Effector CD8-positive, alpha-beta T cell (primary cell): Measurements from ENCODE around the gene TMEM212.

ENCODE experiments used
- DNase-seq: peaks from one replicate; lab custom pipeline; 2025; lab: John Stamatoyannopoulos, UW
- total RNA-seq, 4 experiments: gene quantifications; one replicate each; lab custom pipeline; 2026; lab: John Stamatoyannopoulos, UW

The TMEM212 gene
- 0 to 0.18 (median 0) reads per million in 4 experiments for total RNA-seq

DNA sequence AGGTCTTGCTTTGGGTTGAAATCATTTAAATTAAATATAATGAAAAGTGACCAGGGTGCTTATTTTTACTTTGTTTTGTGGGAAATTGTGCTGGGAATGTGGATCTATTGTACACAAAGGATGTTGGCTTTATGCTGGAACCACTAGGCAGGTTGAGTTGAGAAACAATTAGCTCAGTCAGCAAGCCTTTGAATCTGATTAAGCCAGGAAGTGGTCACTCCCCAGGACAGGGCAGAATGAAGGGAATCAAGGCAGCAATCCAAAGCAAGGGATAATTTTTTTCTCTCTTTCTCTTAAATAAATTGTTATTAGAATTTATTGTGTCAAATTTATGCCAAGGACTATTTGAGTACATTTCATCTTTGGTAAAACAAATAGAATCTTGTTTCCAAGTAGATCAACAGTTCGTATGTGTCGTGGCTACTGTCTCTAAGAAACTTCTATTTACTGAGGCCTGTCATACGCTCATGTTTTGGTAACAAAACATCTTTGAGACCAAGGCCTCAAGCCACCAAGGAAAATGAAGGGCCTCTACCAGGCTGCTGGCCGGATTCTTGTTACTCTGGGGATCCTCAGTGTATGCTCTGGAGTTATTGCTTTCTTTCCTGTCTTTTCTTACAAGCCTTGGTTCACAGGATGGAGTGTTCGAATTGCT, at the start of gene TMEM212:
TSS of gene TMEM212 (plus strand) at position 486 of the 655 bp plus-strand sequence. CDS start at position 521, 35 bp downstream.
- no peak for DNase-seq

DNA sequence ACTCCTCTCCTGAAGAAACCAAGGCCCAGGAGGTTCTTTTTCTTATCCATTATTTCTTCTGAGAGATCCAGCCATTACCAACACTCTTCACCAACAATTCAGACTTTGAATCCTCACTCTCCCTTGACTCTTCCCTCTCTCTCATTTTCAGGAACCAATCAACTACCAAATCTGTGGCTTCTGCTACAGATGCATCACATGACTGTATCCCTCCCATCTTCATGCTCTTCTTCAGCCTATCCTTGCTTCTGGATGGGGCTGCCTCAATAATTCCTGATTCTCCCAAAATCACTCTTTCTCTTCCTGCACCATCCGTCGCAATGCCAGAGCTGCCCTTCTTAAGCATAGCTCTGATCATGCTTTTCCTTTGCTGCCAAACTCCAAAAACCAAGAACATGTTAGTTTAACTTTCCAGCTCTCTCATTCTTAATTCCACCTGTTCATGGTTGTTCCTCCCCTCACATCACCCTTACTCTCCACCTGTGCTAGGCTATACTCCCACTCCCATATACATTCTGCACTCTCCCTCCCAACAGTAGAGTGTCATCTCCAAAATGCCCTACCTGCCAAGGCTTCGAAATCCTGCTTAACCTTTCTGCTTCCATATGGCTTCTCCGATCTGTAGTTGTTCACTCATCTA, 46.4 kb upstream of the TMEM212 start:
- no peak for DNase-seq

DNA sequence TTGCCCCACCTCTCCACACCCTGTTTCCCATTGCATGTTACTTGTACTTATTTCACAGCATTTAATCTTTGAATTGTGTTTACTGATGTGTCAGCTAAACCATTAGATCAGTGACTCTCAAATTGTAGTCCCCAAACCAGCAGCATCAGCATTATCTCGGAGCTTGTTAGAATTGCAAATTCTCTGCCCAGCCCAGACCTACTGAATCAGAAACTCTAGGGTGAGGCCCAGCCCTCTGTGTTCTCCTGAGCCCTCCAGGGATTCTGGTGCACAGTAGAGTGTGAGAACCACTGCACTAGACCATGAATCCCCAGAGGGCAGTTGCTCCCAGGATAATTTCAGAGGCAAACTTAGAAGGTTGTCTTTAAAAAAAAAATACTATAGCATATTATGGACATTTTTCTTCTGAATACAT, 45.9 kb upstream of the TMEM212 start:
- no peak for DNase-seq

DNA sequence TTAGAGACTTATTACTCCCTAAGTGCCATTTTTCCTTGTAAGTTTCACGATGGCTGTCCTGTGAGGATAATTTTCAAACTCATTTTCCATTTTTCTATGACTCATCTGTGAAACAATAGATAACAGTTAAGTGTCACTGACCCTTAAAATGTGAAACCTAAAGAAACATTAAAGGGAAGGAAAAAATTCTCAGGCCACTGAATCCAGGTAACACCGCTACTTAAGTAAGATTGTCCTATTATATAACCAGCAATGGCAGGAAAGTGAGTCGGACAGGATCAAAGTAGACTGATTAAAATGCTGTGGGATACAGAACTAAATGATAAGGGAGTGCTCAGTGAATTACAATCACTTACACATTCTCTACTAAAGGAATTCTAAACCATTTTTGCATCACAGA, 45.3 kb upstream of the TMEM212 start:
- DNase-seq: no peak

DNA sequence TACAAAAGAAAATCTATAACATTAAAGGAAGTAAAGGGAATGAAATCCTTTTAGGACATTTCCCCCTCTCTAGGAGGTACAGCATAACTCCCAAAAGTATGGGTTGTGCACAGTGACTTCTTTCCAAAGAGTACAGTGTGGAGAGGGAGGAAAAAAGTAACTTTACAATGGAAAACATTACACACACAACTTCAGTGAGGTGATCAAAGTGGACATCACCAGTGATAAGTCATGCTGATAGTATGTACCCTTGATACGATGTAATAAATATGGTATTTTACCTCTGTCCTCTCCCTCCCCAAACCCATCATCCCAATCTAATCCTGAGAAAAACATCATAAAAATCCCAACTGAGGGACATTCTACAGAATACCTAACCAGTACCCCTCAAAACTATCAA, 43.6 kb upstream of the TMEM212 start:
- DNase-seq: no peak

DNA sequence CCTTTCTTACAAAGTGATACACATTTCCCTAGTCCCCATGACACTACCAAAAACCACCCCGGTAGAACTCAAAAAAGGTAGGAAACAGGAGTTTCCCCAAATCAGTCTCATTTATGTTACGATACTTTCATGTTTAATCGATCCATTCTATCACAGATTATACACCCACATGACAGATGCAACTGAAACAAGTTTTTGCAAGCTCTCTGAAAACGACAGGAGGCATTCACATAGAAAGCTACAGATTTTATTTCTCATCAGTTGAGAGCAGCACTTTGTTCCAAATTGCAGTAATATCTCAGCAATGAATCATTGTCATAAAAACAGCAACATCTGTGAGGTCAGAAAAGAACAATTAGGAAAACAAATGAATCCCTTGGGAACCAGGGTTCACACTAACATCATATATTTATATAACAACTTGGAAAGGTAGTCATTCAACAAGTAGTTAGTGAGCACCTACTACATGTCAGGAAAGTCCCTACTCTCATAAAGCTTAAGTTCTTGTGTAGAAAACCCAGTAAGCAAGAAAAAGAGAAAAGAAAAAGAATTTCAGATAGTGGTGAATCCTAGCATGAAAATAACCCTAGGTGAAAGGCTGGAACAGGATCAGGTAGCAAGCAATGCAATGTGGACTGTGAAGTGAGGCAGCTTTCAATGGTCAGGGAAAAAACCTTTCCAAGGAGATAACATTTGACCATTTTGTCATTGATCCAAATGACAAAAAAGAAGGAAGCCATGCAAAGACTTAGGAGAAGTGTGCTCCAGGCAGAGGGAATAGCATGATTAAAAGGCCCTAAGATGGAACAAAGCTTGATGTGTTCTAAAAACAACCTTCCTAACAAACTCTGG, 41.2 kb upstream of the TMEM212 start:
- no peak for DNase-seq

DNA sequence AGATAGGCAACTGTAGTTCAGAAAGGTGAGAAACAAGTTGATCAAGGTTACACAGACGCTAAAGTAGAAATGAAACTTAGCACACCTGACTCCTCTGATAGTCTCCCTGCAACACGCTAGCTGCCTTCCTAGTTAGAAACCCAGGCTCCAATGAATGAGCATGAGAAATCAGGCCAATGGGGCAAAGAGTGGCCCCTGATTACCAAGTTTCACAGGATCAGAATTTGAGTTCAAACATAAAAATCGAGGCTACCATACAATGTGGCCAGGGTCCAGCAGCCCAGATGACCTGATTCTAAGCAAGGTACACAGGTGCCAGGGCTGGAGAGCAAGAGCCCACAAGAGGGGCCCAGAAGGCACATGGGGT, 40.6 kb upstream of the TMEM212 start:
- DNase-seq: no peak

DNA sequence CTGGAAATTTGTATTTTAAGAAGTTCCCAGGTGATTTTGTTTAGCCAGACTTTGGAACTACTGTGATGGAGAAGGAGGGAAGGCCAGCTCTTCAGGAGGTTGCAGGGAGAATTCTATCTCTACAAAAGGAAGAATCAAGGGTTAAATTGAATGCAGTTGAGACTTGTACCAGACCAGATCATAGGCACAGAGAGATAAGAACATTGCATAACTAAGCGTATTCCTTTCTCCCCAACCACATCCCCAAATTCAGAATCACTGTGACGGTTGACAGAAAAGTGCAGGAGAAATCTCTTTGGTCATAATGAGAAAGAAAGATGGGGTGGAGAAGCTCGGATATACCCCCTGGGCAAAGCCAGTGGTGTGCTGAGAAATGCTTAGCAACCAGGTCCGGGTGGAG, 40.1 kb upstream of the TMEM212 start:
- no peak for DNase-seq

DNA sequence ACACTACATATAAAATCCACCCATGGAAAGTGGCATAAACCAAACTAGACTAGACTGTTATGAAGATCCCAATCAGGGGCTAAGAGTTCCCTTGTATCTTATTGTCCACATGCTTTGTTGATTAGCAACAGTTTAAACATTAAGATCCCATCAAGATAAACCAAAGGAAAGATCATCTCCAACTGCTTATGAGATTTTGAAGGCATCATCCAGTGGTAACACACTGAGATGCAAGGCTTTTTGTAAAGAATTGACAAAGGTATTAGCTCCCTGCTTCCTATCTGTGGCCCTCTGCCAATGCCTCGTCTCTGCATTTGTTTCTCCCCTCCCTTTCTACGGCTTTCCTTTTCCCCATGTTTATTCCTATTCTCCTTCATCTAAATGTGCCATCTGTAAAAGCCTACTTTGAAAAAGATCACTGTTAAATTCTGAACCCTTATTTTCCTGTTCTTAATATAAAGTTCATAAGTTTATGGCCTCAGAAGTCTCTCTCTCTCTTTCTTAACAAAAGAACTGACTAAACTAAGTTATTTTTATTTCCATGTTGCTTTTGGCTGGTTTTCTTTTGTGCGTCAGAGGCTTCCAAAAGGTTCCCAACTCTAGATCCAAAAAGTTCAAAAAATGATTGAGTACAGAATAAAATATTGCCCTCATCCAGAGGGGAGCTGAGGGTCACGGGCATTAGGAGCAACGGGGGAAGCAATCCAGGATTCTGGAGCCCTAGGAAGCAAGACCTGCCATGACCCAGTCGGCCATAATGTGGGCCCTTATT, 38.3 kb upstream of the TMEM212 start:
- no peak for DNase-seq

DNA sequence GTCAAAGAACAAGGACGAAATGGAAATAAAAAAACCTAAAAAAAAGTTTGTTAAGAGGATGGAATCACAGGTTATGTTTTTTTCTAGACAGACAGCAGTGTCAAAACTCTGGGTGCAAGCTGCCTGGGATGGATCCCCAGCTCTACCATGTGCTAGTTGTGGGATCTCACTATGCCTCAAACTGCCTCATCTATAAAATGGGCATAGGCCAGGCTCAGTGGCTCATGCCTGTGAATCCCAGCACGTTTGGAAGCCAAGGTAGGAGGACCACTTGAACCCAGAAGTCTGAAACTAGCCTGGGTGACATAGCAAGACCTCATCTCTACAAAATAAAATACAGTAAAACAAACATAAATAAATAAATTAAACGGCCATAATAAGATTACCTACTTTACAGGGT, 37.5 kb upstream of the TMEM212 start:
- no peak for DNase-seq

DNA sequence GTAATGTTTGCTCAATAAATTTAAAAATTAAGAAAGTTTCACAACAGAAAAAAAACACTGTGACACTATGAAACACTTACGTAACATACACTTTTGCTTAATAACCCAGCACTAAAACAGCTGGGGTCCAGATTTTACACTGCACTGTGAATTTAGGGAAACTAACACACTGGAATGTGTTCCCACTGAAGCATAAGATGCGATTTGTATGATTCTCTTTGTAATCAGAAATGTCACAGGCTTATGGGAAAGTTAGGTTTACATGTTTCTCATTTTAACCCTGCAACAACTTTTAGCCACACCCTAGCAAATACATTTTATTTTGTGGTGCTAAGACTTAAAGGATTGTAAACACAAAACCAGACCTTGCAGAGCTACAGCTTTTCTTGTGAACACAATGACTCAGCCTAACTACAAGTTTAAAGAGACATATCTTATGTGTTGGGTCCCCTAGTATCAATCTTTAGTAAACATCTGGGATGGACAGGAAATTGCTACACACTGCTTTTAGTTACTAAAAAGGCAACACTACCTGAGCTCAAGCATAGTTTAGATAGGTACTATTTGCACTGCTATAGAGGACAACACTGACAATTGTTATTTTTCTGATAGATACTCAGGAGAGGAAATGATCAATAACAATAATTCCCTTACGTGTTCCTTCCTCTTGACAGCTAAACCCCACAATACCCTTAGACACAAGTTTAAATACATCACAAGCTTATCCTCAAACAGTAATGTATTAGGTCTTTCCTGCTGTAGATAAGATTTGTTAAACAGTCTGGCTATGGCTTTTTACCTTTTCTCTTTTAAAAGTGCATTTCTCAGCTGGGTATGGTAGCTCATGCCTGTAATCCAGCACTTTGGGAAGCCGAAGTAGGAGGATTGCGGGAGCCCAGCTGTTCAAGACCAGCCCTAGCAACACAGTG, 36.7 kb upstream of the TMEM212 start:
- no peak for DNase-seq

DNA sequence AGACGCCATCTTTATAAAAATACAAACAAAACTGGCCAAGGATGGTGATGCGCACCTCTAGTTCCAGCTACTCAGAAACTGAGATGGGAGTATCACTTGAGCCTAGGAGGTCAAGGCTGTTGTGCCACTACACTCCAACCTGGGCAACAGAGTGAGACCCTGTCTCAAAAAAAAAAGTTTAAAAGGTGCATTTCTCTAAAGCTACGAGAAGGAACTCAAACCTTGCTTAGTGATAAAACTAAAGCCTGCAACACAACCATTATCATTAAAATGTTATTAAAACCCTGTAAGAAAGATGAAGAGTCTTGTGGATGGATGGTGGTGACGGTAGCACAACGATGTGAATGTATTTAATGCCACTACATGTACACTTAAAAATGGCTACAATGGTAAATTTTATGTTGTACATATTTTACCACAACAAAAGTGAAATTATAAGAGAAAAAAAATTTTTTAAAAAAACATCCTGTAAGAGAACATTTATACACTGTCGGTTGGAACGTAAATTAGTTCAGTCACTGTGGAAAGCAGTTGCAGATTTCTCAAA, 35.9 kb upstream of the TMEM212 start:
- no peak for DNase-seq

DNA sequence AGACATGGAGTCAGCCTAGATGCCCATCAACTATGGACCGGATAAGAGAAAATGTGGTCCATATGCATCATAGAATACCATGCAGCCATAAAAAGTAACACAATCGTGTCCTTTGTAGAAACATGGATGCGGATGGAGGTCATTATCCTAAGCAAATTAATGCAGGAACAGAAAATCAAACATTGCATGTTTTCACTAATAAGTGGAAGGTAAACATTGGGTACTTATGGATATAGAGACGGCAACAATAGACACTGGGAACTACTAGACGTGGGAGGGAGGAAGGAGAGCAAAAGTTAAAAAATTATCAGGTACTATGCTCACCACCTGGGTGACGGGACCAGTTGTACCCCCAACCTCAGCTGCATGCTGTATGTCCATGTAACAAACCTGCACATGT, 35.3 kb upstream of the TMEM212 start:
- no peak for DNase-seq

DNA sequence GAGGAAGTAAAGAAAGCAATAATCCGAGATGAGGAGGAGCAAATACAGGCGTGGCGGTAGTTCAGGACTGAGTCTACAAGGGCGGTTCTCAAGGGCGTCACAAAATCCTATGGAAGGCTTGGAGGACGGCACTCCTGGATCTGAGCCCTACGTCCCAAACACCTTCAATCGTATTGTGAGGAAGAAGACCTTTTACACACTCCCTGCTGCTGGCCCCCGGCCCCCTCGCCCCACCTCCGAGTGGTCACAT, 33.6 kb upstream of the TMEM212 start:
- no peak for DNase-seq

DNA sequence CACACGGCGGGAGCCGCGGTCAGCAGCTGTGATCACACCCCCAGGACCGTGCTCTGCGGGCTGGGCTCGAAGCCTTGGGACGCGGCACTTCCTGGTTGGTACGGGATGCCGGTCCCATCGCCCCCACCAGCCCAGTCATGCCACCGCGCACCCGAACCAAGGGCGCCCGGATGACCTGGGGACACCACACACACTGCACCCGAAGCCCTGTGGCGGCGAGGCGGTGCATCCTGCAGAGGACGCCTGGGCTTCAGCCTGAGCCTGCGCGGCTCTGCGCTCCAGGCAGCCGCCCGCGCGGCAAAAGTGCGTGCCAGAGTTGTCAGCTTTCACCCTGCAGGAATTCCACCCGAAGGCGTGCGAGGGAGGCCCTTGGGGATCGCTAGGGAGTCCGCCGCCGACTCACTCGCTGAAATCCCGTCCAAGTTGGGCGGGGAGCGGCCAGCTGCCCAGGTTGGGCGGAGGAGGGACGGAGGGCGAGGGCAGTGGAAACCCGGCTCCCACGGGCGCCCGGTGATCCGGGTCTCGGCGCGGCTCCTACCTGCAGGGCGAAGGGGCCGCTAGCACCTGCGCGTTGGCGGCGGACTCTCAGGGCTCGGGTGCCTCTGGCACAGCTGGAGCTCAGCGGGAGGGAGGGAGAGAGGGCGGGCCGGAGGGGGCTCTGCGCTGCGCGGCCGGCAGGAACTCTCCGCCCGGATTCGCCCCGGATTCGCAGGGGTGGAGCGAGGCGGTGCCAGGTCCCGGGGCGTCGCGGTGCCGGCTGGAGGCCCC, 33.1 kb upstream of the TMEM212 start, which contains the start of gene PLD1:
TSS of gene PLD1 (minus strand) at position 623 of the 768 bp plus-strand sequence. CDS start 72,432 bp downstream, outside the sequence.
- no peak for DNase-seq

DNA sequence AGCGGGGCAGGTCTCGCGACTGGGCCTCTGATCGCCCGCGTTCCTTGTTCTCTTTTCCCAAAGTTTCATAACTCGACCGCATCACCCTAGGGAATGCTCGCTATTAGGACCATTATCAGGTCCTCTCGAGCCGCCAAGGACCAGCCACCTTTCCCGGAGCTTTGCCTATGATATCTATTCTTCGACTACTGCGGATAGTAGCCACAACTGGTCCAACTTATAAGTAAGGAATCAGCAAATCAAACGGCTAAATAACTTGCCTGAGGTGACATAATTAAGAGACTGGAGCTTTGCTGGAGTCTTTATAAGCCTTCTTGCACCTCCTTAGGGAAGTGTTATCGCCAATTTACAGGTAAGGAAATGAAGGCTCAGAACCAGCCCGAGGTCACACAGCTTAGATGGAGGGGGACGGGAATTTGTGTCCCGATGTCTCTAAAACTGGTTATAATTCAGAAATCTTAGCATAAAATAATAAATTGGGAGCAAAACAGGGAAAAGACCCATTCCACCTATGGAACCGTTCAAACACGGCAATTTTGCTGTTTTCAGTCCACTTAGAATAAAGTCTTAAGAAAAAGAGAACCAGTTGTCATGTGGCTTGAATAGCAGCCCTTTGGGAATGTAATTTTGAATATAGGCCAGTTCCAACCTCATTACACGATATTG, 32.4 kb upstream of the TMEM212 start:
- DNase-seq: no peak

DNA sequence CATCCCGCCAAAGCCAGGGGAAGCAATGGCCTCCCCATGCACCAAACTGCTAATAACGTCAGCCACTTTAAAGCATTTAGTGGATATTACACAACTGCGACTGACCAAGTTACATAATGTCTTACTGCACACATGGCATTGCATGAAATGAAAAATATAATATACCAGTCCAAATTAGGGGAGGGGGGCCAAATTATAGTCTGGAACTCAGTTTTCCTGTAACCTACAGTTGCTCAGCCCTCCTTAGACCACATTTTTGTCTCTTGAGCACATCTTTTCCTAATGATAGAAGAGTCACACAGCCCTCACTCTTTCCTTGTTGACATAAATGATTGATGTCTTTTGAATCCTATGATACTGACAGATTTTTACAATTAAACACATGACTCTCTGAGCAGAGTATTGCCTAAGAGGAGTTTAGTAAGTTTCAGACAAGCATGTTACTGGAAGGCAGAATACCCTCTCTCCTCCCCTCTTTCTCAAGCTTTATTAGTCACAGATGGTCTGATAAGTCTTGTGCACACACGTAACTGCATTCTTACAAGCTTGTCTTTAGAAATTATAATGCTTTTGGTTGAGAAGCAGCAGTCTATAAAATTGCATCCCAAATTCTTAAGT, 31.7 kb upstream of the TMEM212 start:
- no peak for DNase-seq

DNA sequence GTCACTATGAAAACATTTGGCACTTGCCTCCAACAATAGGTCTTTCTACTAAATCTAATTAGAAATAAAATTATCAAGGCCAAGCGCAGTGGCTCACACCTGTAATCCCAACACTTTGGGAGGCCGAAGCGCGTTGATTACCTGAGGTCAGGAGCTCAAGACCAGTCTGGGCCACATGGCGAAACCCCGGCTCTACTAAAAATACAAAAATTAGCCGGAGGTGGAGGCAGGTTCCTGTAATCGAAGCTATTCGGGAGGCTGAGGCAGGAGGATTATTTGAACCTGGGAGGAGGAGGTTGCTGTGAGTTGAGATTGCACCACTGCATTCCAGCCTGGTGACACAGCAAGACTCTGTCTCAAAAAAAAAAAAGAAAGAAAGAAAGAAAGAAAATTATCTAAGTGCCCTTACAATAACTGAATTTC, 31.2 kb upstream of the TMEM212 start:
- no peak for DNase-seq

DNA sequence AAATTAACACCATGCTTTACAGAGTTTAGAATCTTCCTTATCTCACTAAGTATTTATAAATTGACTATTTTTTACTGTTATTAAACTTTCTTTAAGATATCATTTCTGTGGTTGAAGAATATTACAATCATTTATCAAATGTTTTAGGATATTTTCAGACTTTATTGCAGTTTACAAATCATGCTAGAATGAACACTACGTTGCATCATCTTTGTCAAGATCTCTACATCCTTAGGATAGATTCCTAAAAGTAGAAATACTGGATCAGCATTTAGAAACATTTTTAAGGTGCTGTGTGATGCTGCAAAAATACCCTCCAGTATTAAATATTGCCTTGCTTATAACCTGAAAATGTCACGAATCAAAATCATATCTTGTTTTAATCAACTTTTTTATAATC, 30.3 kb upstream of the TMEM212 start:
- DNase-seq: no peak
